Measurements from ENCODE around the gene SLC26A3. TPM values are rescaled to one million over a fixed set of nuclear protein-coding genes. Genes with fewer than 3 reads are reported as not detected.
A peak's percentile ranks its signal among the peaks of the same experiment; 100 is the strongest.
"Not testable (repeated sequence)": the region's sequence is repeated elsewhere in the genome, so short reads cannot be mapped to it uniquely, and the experiment has no call there.

SLC26A3 gene
- not detected in 2 replicates for polyA plus RNA-seq (2014; cell fraction: cytosol; rRNA removed)
- polyA plus RNA-seq (2014; cell fraction: nucleus; rRNA removed) = not detected in 2 replicates

DNA sequence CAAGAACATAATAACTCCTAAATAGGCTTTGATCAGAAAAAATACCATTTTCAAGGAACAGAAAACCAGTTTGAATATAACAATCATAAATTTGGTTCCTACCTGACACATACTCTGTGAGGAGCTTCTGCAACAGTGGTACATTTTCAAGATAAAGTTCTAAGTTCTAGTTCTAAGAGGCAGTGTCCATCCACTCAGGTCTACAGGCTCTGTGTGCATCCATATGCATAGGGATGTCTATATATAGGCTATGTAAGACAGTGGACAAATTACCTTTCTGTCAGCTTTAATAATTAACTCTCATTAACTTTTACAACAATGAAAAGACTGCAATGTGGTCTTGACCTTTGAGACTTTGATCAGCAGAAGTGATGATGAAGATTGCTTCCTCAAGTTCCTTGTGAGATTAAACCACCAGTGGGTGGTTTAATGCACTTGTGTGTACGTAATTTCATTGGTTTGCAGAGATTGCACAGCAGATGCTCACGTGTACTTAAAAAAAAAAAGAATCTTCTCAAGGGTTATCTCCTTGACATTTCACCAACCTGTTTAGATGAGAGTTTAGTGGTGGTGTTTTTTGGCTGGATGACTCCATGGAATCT, at the start of gene SLC26A3:
SLC26A3 (minus strand) TSS at position 215 of the 602 bp plus-strand sequence. CDS start 8,714 bp downstream, outside the sequence.
- no peak for DNase-seq (ENCODE audit: low spot score)

DNA sequence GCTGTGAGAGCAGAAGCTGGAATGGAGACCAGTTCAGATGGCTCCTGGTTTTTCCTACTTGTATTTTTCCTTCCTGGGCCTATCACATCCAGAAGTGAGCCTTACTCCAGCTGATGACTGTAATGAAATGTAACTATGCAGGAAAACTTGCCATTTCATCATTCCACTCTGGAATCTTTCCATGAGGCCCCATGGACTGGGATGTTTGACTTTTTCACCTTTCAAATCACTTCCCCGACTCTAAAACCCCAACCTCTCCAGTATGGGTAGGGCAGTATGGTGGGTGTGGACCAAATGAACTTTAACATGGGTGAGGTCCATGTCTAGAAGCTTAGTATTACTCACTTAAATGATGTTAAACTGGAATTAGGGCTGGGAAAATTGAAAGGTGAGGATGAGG, 47.6 kb upstream of the SLC26A3 start:
- no peak for DNase-seq (ENCODE audit: low spot score)

DNA sequence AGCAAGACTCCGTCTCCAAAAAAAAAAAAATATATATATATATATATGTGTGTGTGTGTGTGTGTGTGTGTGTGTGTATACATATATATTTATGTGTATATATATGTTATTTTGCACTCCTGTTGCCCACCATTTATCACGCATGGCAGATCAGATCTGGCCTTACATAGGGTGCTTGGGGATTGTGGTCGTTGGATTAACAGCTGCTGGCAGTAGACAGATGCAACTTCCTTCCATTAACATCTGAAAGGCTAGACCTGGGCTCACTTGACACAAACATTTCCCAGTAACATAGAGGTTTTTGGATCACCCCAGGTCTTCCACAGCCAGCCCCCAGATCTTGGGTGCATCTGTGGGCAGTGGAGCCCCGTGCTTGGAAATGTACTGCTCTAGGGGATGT, 47.2 kb upstream of the SLC26A3 start:
- no peak for DNase-seq (ENCODE audit: low spot score)

DNA sequence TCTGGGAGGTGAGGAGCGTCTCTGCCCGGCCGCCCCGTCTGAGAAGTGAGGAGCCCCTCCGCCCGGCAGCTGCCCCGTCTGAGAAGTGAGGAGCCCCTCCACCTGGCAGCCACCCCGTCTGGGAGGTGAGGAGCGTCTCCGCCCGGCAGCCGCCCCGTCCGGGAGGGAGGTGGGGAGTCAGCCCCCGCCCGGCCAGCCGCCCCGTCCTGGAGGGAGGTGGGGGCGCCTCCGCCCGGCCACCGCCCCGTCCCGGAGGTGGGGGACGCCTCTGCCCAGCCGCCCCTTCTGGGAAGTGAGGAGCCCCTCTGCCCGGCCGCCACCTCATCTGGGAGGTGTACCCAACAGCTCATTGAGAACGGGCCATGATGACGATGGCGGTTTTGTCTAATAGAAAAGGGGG, 45.2 kb upstream of the SLC26A3 start:
- DNase-seq (ENCODE audit: low spot score) = not testable (repeated sequence)

DNA sequence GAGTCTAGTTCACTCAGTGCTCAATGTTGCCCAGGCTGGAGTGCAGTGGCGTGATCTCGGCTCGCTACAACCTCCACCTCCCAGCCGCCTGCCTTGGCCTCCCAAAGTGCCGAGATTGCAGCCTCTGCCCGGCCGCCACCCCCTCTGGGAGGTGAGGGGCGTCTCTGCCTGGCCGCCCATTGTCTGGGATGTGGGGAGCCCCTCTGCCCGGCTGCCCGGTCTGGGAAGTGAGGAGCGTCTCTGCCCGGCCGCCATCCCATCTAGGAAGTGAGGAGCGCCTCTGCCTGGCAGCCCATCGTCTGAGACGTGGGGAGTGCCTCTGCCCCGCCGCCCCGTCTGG, 44.8 kb upstream of the SLC26A3 start:
- not testable (repeated sequence) for DNase-seq (ENCODE audit: low spot score)

DNA sequence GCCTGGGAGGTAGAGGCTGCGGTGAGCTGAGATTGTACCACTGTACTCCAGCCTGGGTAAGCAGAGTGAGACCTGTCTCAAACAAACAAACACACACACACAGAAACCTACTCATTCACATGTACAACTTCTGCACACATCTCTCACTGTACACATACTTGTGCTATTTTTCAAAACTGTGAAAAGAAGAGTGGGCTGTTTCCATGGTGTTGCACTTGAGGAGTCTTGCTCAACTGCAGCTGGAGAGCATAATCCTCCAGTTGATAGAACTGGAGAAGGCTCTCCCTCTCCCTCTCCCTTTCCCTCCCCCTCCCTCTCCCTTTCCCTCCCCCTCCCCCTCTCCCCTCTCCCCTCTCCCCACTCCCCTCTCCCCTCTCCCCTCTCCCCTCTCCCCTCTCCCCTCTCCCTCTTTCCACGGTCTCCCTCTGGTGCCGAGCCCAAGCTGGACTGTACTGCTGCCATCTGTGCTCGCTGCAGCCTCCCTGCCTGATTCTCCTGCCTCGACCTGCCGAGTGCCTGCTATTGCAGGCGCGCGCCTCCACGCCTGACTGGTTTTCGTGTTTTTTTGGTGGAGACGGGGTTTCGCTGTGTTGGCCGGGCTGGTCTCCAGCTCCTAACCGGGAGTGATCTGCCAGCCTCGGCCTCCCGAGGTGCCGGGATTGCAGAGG, 44.3 kb upstream of the SLC26A3 start:
- no peak for DNase-seq (ENCODE audit: low spot score)

DNA sequence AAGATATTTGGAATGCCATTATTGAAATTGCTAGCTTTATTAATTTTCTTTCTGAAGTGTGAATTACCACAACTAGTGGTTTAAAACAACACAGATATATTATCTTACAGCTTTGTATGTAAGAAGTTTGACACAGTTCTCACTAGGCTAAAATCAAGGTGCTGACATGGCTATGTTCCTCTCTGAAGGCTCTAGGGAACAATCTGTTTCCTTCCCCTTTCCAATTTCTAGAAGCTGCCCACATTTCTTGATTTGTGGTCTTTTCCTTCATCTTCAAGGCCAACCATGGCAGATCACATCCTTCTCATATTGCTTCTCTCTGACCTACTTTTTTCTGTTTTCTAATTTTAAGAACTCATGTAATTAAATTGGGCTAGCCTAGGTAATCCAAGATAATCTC, 43.3 kb upstream of the SLC26A3 start:
- no peak for DNase-seq (ENCODE audit: low spot score)

DNA sequence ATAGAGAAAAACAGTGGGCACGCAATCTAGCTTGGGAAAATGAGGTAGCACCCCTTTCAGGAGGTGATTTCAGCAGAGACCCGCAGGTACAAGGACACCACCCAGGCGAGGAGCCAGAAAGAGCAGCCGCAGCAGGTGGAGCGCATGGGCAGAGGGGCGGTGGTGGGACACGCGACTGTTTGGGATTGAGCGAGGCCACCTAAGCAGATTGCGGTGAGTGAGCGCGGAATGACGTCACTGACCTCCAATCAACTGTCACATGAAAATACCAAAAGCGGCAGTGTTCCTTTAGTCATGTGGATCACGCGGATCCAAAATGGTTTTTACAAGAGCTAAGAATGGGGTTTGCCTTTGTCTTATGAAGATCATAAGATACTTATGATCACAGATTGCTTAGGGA, 40.2 kb upstream of the SLC26A3 start:
- no peak for DNase-seq (ENCODE audit: low spot score)

DNA sequence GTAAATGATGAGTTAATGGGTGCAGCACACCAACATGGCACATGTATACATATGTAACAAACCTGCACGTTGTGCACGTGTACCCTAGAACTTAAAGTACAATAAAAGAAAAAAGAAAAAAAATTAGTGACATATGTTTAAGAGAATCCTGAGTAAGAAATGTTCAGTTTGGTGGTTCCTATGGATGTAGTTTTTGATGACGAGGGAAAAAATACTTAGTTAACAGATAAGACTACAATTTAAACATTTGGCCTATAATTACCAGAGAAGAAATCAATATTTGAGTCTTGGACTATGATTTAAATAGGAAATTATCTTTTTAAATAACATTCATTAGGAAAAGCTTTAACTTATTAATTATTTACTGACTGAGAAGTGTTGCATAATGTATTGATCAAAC, 39.2 kb upstream of the SLC26A3 start:
- DNase-seq (ENCODE audit: low spot score) = no peak

DNA sequence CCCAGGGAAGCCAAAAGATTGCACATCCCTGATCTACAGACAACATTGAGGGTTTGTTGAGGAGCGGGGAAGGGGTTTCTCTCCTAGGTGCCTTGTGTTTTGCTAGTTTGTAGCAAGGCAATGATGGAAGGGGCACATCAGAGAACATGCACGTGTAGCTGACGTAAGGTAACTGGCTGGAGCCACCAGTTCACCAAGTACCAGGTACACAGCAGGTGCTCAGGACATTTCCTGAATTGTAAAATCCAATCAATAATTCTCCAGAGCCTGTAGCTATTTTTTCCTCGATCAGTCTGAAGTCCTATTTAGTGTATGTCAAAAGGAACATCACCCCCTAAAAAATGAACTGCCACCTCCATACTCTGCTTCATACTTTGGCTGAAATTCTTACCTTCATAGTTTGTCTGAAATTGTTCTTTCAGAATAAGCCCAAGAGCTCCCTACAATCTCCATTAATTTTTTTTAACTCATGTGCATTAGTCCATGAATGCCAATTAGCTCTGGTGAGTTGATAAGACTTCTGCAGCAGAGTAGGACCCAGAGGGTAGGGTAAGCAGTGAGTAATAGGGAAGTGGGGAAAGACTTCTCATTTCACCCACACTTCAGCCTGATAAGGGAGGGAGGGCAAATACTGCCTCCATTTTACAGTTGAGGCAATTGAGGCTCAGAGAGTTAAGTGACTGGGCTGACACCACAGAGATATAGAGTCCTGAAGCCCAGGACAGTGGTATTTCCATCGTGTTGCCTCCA, 36.0 kb upstream of the SLC26A3 start:
- no peak for DNase-seq (ENCODE audit: low spot score)

DNA sequence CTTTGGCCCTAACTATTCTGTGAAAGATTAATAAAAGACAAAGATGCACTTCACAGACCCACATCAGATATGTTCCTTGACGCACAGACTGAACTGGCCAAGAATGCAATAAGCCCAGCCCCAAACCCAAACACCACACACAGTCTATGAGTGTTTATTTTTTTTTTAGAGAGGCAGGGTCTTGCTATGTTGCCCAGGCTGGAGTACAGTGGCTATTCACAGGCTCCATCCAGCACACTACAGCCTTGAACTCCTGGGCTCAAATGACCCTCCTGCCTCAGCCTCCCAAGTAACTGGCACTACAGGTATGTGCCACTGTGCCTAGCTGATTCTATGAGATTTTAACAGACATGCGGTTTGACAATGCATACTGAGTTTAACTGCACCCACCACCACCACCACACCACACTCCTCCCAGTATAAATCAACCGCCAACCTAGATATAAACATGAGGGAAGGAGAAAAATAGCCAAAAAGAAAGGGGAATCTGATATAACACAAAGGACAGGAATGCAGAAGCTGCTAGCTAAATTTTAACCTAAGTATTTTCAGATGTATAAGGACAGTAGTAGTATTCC, 35.1 kb upstream of the SLC26A3 start:
- no peak for DNase-seq (ENCODE audit: low spot score)

DNA sequence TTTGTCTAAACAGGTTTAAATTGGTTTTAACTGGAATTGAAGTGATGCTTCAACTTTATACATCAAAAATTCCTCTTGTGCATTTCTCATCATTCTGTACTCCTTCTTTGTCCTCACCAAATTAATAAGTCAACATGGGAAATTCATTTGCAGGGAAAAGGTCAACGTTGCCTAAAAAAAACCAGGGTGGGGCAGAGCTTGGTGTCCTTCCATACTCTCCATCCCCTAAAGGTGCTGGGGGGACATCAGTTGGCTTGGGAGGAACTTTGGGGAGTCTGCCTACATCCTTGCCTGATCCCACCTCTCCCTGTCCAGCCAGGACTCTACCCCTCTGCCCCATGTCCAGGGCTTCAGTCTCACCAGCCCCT, 34.1 kb upstream of the SLC26A3 start:
- no peak for DNase-seq (ENCODE audit: low spot score)

DNA sequence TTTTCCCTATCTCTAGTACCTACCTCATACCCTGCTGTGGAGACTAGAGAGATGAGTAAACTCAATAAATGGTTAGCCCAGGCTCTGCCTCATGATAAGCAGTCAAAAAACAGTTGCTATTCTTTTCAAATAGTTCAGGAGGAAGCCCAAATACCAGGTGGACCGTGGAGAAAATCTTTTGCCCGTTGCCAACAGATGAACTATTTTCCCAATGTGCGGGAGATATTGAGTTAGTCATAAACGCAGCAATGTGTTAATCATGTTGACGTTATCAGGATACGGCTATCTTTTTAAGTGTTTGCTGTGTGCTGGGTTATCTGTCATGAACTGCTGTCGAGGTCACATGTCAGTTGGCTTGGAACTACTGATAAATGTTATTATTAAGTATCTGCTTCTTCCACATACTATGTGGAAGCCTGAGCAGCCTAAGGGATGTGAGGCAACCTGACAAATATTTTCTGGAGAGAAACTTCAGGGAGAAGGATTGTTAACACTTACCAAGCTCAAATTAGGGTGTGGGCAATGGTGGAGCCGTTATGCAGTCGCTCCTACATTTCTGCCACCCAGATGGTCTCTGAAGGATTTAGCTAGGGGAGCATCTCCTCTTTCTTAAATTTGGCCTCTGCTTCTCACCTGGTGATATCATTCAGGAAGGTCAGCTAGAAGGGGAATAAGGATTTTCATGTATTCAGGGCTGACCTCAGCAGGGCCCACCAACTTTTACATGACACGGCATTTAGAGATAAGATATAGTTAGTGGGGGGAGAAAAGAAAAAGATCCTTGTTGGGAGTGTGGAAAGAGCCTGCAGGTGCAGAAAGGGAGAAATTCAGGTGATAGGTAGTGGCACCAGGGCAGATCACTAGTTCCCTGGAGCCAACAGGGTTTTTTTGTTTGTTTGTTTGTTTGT, 33.5 kb upstream of the SLC26A3 start:
- DNase-seq (ENCODE audit: low spot score) = peak; percentile 37

DNA sequence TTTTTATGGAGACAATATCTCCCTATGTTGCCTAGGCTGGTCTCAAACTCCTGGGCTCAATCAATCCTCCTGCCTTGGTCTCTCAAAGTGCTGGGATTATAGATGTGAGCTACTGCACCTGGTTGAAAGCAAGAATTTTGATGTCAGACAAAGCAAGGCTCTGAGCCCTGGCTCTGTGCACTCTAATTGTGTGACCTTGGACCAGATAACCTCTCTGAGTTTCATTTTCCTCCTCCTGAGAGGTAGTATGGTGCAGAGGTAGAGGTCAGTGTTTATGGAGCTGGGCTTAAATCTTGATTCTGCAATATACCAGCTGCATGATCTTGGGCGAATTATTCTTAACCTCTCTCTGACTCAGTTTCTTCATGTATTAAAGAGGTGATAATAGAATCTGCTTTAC, 31.4 kb upstream of the SLC26A3 start:
- DNase-seq (ENCODE audit: low spot score) = no peak

DNA sequence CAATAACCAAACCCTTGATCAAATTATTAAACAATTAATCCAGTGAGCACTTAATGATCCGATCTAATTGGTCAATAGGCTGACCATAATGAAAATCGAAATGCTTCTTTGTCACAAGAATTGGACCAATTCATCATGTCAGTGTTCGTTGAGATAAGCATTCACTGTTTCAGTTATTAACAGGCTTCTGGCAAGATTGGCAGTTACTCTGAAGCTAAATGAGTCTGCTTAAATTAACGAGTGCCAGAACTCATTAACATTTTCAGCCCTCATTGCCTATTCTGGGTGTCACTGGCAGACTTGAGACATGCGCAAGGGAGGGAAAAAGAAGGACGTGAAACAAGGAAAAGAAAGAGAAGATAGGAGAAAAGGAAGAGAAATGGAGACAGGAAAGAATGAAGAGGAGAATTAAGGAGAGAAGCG, 30.7 kb upstream of the SLC26A3 start:
- no peak for DNase-seq (ENCODE audit: low spot score)

DNA sequence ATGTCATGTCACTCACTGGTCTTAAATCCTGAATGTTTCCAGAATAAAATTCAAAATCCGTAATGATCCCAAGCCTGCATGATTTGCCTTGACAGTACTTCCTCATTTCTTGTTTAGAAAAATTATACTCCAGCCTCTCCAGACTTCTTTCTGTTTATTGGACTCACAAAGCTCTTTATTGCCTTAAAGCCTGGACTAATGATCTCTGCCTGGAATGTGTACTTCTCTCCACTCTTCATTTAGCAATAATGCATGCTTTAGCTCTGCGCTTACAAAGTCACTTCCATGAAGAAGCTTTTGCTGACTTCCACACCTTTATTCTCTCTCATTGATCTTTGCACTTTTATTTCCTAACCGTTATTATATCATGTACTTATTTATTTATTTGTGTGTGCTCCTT, 27.4 kb upstream of the SLC26A3 start:
- no peak for DNase-seq (ENCODE audit: low spot score)

DNA sequence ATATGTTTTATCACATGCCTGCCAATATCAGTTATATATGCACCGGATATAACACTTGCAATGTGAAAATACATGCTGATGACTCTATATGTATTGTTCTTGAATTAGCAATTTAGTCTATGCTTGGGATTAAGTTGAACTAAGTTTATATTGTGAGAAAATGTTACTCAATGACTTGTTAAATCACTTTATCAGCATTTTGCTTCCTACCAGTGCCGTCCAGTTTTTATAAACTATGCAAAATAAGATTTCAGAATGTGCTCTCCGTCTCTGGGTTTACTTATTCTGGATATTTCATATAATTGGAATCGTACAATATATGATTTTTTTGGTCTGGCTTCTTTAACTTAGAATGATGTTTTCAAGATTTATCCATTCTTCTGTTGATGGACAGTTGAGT, 25.5 kb upstream of the SLC26A3 start:
- DNase-seq (ENCODE audit: low spot score) = no peak

DNA sequence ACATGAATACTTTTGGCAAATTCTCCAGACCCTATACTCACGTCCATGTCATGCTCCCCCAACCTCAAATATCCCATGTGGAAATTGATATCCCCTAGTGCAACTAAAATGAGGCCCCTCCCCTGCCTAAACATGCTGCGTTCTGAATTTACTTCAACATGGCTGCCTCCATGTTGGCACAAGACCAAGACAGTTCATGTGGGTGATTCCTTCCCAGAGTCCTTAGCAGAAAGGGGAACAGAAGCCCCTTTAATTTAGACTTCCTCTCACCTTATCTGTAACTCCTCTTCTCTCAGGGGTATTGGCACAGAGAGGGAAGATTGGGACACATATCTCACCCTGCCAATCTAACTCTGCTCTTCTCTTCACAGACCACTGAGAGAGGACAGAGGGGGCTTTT, 24.5 kb upstream of the SLC26A3 start:
- DNase-seq (ENCODE audit: low spot score) = no peak

DNA sequence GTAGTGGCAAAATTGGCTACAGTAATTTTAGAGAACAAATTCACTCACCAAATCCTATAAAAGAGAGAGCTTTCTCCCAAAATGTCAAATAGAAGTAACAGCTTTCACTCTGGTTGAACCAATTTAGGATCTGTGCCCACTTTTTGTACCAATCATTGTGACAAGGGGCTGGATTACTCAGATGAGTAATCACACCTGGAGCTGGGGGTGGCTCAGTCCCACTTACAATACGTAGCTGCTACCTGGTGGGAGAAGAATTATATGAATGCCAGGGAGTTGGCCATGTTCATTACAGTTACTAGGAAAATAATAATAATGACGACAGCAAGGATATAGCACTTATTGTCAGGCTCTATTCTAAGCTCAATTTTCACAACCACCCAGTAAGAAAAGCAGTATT, 23.4 kb upstream of the SLC26A3 start:
- DNase-seq (ENCODE audit: low spot score) = no peak

DNA sequence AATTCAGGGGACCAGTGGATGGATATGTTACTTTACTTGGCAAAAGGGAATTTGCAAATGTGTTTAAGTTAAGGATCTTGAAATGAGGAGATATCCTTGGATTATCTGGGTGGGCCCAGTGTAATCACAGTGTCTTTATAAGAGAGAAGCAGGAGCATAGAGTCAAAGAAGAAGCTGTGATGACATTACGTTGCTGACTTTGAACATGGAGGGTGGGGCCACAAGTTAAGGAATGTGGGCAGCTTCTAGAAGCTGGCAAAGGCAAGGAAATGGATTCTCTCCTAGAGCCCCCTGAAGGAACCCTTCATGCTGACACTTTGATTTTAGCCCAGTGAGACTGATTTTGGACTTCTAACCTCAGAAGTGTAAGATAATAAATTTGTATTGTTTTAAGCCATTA, 21.8 kb upstream of the SLC26A3 start:
- DNase-seq (ENCODE audit: low spot score) = no peak

DNA sequence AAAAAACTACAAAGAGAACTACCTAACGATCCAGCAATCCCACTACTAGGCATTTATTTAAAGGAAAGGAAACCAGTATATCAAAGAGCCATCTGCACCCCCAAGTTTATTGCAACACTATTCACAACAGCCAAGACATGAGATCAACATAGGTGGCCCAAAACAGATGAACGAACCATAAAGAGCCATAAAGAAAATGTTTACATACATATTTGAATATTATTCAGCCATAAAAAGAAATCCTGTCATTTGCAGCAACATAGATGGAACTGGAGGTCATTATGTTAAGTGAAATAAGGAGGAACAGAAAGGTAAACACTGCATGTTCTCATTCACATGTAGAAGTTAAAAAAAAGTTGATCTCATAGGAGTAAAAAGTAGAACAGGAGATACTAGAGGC, 15.6 kb upstream of the SLC26A3 start:
- DNase-seq (ENCODE audit: low spot score) = no peak

Data from SK-N-DZ (cell line).